WTC11 (cell line): ENCODE data around the gene MIER1. TPM values are rescaled to one million over a fixed set of nuclear protein-coding genes. Genes with fewer than 3 reads are reported as not detected.

ENCODE experiments used
- ATAC-seq: fragments of 200-7000 bp; cut with Tn5 transposase; 2 replicates; pipeline ENCODE4 v1.10.0; 2021; ENCODE audit warnings: mild to moderate bottlenecking, moderate library complexity
- CTCF ChIA-PET: fragments of 300-600 bp; sonication (Branson Sonifier 250); formaldehyde crosslinking; loops from one replicate; lab custom pipeline; 2021; ENCODE audit warnings: antibody characterized with exemption; lab: Charles Lee
- POLR2A ChIA-PET: fragments of 350-600 bp; sonication (Branson Sonifier 250); formaldehyde crosslinking; loops from one replicate; lab custom pipeline; 2021; ENCODE audit warnings: antibody characterized with exemption; lab: Charles Lee
- DNase-seq: peaks from one replicate; pipeline ENCODE4 v3.0.0; 2021; ENCODE audit warnings: low spot score
- H3K27ac Mint-ChIP-seq: 2 replicates; pipeline ENCODE4 v1.8.0; 2021; ENCODE audit warnings: mixed read lengths
- H3K27me3 Mint-ChIP-seq: 2 replicates; pipeline ENCODE4 v1.8.0; 2021; ENCODE audit warnings: low read depth, mild to moderate bottlenecking, moderate library complexity, mixed read lengths
- H3K36me3 Mint-ChIP-seq: 2 replicates; pipeline ENCODE4 v1.8.0; 2021; ENCODE audit warnings: mixed read lengths
- H3K4me1 Mint-ChIP-seq: 2 replicates; pipeline ENCODE4 v1.8.0; 2022; ENCODE audit warnings: mixed read lengths
- H3K4me3 Mint-ChIP-seq: 2 replicates; pipeline ENCODE4 v1.8.0; 2021; ENCODE audit warnings: mild to moderate bottlenecking, moderate library complexity, mixed read lengths
- H3K9me3 Mint-ChIP-seq: 2 replicates; pipeline ENCODE4 v1.8.0; 2021; ENCODE audit warnings: mixed read lengths
- ATF2 ChIP-seq: sonication (generic); formaldehyde crosslinking; IDR thresholded peaks from 2 replicates; pipeline ENCODE4 v1.8.1; 2022; ENCODE audit warnings: low read depth, missing genetic modification reagents, borderline replicate concordance
- CREB1 ChIP-seq: sonication (generic); formaldehyde crosslinking; IDR thresholded peaks from 2 replicates; pipeline ENCODE4 v1.8.0; 2023; ENCODE audit warnings: mild to moderate bottlenecking, missing genetic modification reagents
- CREM ChIP-seq: sonication (generic); formaldehyde crosslinking; IDR thresholded peaks from 2 replicates; pipeline ENCODE4 v1.8.1; 2022; ENCODE audit warnings: mild to moderate bottlenecking, missing genetic modification reagents, moderate library complexity
- E2F5 ChIP-seq: sonication (generic); formaldehyde crosslinking; IDR thresholded peaks from 2 replicates; pipeline ENCODE4 v1.8.1; 2022; ENCODE audit warnings: mild to moderate bottlenecking, moderate library complexity, missing genetic modification reagents
- ETV6 ChIP-seq: sonication (generic); formaldehyde crosslinking; IDR thresholded peaks from 2 replicates; pipeline ENCODE4 v1.8.1; 2022; ENCODE audit warnings: mild to moderate bottlenecking, missing genetic modification reagents
- MLX ChIP-seq: sonication (generic); formaldehyde crosslinking; IDR thresholded peaks from 2 replicates; pipeline ENCODE4 v1.8.1; 2023; ENCODE audit warnings: mild to moderate bottlenecking, missing genetic modification reagents, moderate library complexity
- MYBL2 ChIP-seq: sonication (generic); formaldehyde crosslinking; IDR thresholded peaks from 2 replicates; pipeline ENCODE4 v1.8.1; 2023; ENCODE audit warnings: mild to moderate bottlenecking, moderate library complexity, missing genetic modification reagents
- NFE2L1 ChIP-seq: sonication (generic); formaldehyde crosslinking; IDR thresholded peaks from 2 replicates; pipeline ENCODE4 v1.8.1; 2023; ENCODE audit warnings: missing genetic modification reagents
- OVOL2 ChIP-seq: fragments of 250-450 bp; sonication (Bioruptor Pico); IDR thresholded peaks from 2 replicates; pipeline ENCODE4 v1.9.0; 2021; ENCODE audit warnings: mild to moderate bottlenecking, borderline replicate concordance
- PRRX2 ChIP-seq: fragments of 250-450 bp; sonication (Bioruptor Pico); IDR thresholded peaks from 2 replicates; pipeline ENCODE4 v1.8.0; 2021; ENCODE audit warnings: mild to moderate bottlenecking
- RORB ChIP-seq: fragments of 250-450 bp; sonication (Bioruptor Pico); IDR thresholded peaks from 2 replicates; pipeline ENCODE4 v1.9.0; 2021; ENCODE audit warnings: mild to moderate bottlenecking
- SMAD4 ChIP-seq: sonication (generic); formaldehyde crosslinking; IDR thresholded peaks from 2 replicates; pipeline ENCODE4 v1.8.0; 2022; ENCODE audit warnings: mild to moderate bottlenecking, missing genetic modification reagents
- SOX15 ChIP-seq: fragments of 250-450 bp; sonication (Bioruptor Pico); IDR thresholded peaks from 2 replicates; pipeline ENCODE4 v1.9.0; 2021; ENCODE audit warnings: mild to moderate bottlenecking
- SP1 ChIP-seq: sonication (generic); formaldehyde crosslinking; conservative IDR thresholded peaks from 2 replicates; pipeline ENCODE4 v1.8.1; 2022; ENCODE audit warnings: missing genetic modification reagents
- TCF7 ChIP-seq: sonication (generic); formaldehyde crosslinking; IDR thresholded peaks from 2 replicates; pipeline ENCODE4 v1.8.0; 2022; ENCODE audit warnings: mild to moderate bottlenecking, low read depth, missing genetic modification reagents, moderate library complexity
- TEAD4 ChIP-seq: sonication (generic); formaldehyde crosslinking; IDR thresholded peaks from 2 replicates; pipeline ENCODE4 v1.8.0; 2022; ENCODE audit warnings: mild to moderate bottlenecking, missing genetic modification reagents
- USF1 ChIP-seq: sonication (generic); formaldehyde crosslinking; IDR thresholded peaks from 2 replicates; pipeline ENCODE4 v1.8.0; 2022; ENCODE audit warnings: mild to moderate bottlenecking, missing genetic modification reagents
- ZBTB21 ChIP-seq: sonication (generic); formaldehyde crosslinking; IDR thresholded peaks from 2 replicates; pipeline ENCODE4 v1.8.1; 2023; ENCODE audit warnings: mild to moderate bottlenecking, missing genetic modification reagents, borderline replicate concordance
- ZNF121 ChIP-seq: sonication (generic); formaldehyde crosslinking; IDR thresholded peaks from 2 replicates; pipeline ENCODE4 v1.8.0; 2023; ENCODE audit warnings: missing genetic modification reagents
- ZNF138 ChIP-seq: sonication (generic); formaldehyde crosslinking; conservative IDR thresholded peaks from 2 replicates; pipeline ENCODE4 v1.8.1; 2022; ENCODE audit warnings: mild to moderate bottlenecking, moderate library complexity, missing genetic modification reagents
- ZNF263 ChIP-seq: sonication (generic); formaldehyde crosslinking; IDR thresholded peaks from 2 replicates; pipeline ENCODE4 v1.8.1; 2022; ENCODE audit warnings: low read depth, mild to moderate bottlenecking, moderate library complexity, missing genetic modification reagents
- ZNF396 ChIP-seq: fragments of 250-450 bp; sonication (Bioruptor Pico); IDR thresholded peaks from 2 replicates; pipeline ENCODE4 v1.8.0; 2021; ENCODE audit warnings: mild to moderate bottlenecking, moderate library complexity, borderline replicate concordance
- ZNF416 ChIP-seq: fragments of 250-450 bp; sonication (Bioruptor Pico); IDR thresholded peaks from 2 replicates; pipeline ENCODE4 v1.9.0; 2021; ENCODE audit warnings: mild to moderate bottlenecking, inconsistent platforms
- ZNF512 ChIP-seq: sonication (generic); formaldehyde crosslinking; IDR thresholded peaks from 2 replicates; pipeline ENCODE4 v1.8.1; 2022; ENCODE audit warnings: missing genetic modification reagents, borderline replicate concordance
- ZNF532 ChIP-seq: fragments of 250-450 bp; sonication (Bioruptor Pico); IDR thresholded peaks from 2 replicates; pipeline ENCODE4 v1.9.0; 2021; ENCODE audit warnings: mild to moderate bottlenecking, borderline replicate concordance
- total RNA-seq: library from RNA; stranded (reverse); gene quantifications from 3 replicates; pipeline ENCODE4 v1.2.3, GENCODE V29; 2021

Gene MIER1
- total RNA-seq, 1 experiment from 2014 or later: 31.0 TPM

GRCh38 chr1:66917476-66917875, 7.3 kb upstream of the MIER1 start:
- ChIA-PET CTCF (no interaction called here), POLR2A (no interaction called here)
- H3K9me3 Mint-ChIP-seq: peaks cover 9% of the 10 kb centered on the region
- peaks cover 16% of the 10 kb centered on the region for H3K36me3 Mint-ChIP-seq
- H3K27me3 Mint-ChIP-seq: no peaks in the 10 kb centered on the region
- peaks cover 25% of the 10 kb centered on the region for H3K4me1 Mint-ChIP-seq
- no peak overlapping the region for H3K27ac Mint-ChIP-seq
- ATAC-seq: no peak
- H3K4me3 Mint-ChIP-seq: no peak overlapping the region
- TF ChIP-seq E2F5 (CRISPR knock-in tag) (no peak), TCF7 (no peak), RORB (CRISPR knock-in tag) (no peak), ZNF416 (CRISPR knock-in tag) (no peak), CREB1 (CRISPR knock-in tag) (no peak), SMAD4 (CRISPR knock-in tag) (no peak), ZNF532 (CRISPR knock-in tag) (no peak), ETV6 (CRISPR knock-in tag) (no peak), SP1 (CRISPR knock-in tag) (no peak), ZBTB21 (CRISPR knock-in tag) (no peak), ZNF263 (no peak), ZNF121 (CRISPR knock-in tag) (no peak), ZNF512 (no peak), ATF2 (CRISPR knock-in tag) (no peak), TEAD4 (CRISPR knock-in tag) (no peak), NFE2L1 (CRISPR knock-in tag) (no peak), CREM (no peak), ZNF396 (no peak), MYBL2 (CRISPR knock-in tag) (no peak), USF1 (CRISPR knock-in tag) (no peak)
- DNase-seq: no peak

GRCh38 chr1:66919063-66919462, 5.7 kb upstream of the MIER1 start:
- ATAC-seq (no peak), DNase-seq (no peak)
- Mint-ChIP-seq H3K9me3 (peaks cover 9% of the 10 kb centered on the region), H3K27me3 (no peaks in the 10 kb centered on the region), H3K4me1 (peaks cover 25% of the 10 kb centered on the region), H3K27ac (peak overlapping the region; percentile 19; the same call in 1 of the 2 replicates), H3K4me3 (no peak overlapping the region), H3K36me3 (peaks cover 16% of the 10 kb centered on the region)
- TF ChIP-seq ZNF138 (CRISPR knock-in tag): no peak
- no peak for TF ChIP-seq PRRX2 (CRISPR knock-in tag)
- TF ChIP-seq OVOL2 (CRISPR knock-in tag): no peak
- no peak for TF ChIP-seq SOX15 (CRISPR knock-in tag)
- TF ChIP-seq MLX (CRISPR knock-in tag): no peak
- POLR2A ChIA-PET: no interaction called here
- CTCF ChIA-PET: no interaction called here
